ENCODE data around the gene ZBTB48. TPM values are rescaled to one million over a fixed set of nuclear protein-coding genes. Genes with fewer than 3 reads are reported as not detected.
A peak's percentile ranks its signal among the peaks of the same experiment; 100 is the strongest.

Gene ZBTB48
- total and polyA plus RNA-seq, 4 donors, result 8.3 to 18.1 (median 13.1) TPM

DNA sequence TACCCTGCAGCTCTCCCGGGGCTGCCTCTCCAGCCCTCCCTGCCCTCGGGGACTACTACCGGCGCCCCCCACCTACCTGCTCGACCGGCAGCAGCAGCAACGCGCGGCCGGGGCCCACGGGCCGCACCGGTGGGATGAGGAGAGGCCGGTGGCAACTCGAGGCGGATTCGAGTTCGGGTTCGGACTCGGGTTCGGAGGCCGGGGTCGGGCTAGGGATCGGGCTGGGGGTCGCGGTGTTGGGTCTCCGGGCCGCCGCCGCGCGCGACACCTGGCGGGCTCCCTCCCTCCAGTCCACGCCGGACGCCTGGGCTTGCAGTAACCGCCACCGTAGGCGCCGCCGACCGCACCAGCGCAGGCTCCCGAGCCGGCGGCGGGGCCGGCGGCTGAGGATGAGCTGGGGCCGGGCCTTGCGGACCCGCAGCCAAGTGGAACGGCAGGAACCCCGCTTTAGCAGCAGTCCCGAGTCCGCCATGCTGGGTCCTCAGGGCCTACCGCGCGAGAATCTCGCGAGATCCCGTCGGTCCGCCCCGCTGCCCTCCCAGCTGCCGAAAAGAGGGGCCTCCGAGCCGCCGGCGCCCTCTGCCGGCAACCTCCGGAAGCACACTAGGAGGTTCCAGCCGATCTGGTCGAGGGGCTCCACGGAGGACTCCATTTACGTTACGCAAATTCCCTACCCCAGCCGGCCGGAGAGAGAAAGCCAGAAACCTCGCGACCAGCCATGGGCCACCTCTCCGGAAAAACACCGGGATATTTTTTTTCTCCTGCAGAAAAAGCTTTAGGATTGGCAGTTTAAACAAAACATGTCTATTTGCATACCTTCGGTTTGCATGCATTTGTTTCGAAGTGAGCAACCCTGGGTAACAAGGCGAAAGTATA, 25.5 kb upstream of the ZBTB48 start, which contains the start of gene NOL9 (continued):
- peak; percentile 22 to 34 for TF ChIP-seq HNF4A (conservative IDR thresholded peaks at IDR 0.05)
- peak; percentile 81 to 89 for TF ChIP-seq RAD21 (IDR thresholded peaks at IDR 0.05)
- TF ChIP-seq EGR1 (IDR thresholded peaks at IDR 0.05; ENCODE audit: low read depth in 2 of 2), result no peak
- TF ChIP-seq NR2F2 (IDR thresholded peaks at IDR 0.05), result no peak

GRCh38 chr1:6554907-6555778, 24.7 kb upstream of the ZBTB48 start, which contains the start of gene TAS1R1:
Gene TAS1R1, plus strand, starts transcription at chr1:6555307. Its CDS starts 67 bp downstream, at chr1:6555374.
- Histone ChIP-seq H3K36me3 (ENCODE audit: control insufficient read depth in 4 of 4, insufficient read depth in 3 of 4, low read depth in 1 of 4, low read length in 3 of 4) (peaks cover 0 to 3% (median 2%) of the 10 kb centered on the region in 4 donors), H3K27me3 (ENCODE audit: control insufficient read depth in 4 of 4, insufficient read depth in 4 of 4, low read length in 3 of 4) (no peaks in the 10 kb centered on the region), H3K4me3 (ENCODE audit: low read depth in 1 of 3, low read length in 3 of 3) (peak within 1 kb of the TSS; percentile 89 to 97 (median 95)), H3K9ac (ENCODE audit: low read depth in 1 of 2, low read length in 2 of 2) (peak within 1 kb of the TSS; percentile 77 to 88), H3K27ac (ENCODE audit: low read depth in 1 of 2, low read length in 2 of 2) (peak within 1 kb of the TSS; percentile 57 to 64), H3K4me1 (ENCODE audit: control insufficient read depth in 4 of 4, insufficient read depth in 4 of 4, low read length in 3 of 4) (peaks cover 4 to 17% (median 11%) of the 10 kb centered on the region in 4 donors), H3K9me3 (ENCODE audit: control insufficient read depth in 4 of 4, low read length in 3 of 4) (no peaks in the 10 kb centered on the region)
- WGBS, result 83% methylated on average over 19 of the region's 19 CpGs
- TF ChIP-seq MAX (IDR thresholded peaks at IDR 0.05) (no peak), HNF4A (conservative IDR thresholded peaks at IDR 0.05) (no peak), TAF1 (conservative IDR thresholded peaks at IDR 0.05) (no peak), HNF4G (IDR thresholded peaks at IDR 0.05) (no peak), EGR1 (IDR thresholded peaks at IDR 0.05; ENCODE audit: low read depth in 2 of 2) (no peak), GABPA (IDR thresholded peaks at IDR 0.05 in 1 of 2, conservative IDR thresholded peaks at IDR 0.05 in 1 of 2) (no peak), RXRA (IDR thresholded peaks at IDR 0.05) (no peak), YY1 (IDR thresholded peaks at IDR 0.05) (no peak), NR2F2 (IDR thresholded peaks at IDR 0.05) (no peak), RAD21 (IDR thresholded peaks at IDR 0.05) (no peak), FOXA2 (IDR thresholded peaks at IDR 0.05) (no peak), CTCF (IDR thresholded peaks at IDR 0.05; ENCODE audit: low read depth, low read length, missing input control) (no peak), SP1 (IDR thresholded peaks at IDR 0.05) (no peak), ATF3 (IDR thresholded peaks at IDR 0.05) (no peak), REST (IDR thresholded peaks at IDR 0.05) (no peak), JUND (IDR thresholded peaks at IDR 0.05) (no peak)
- TF ChIP-seq, protein P1, sequence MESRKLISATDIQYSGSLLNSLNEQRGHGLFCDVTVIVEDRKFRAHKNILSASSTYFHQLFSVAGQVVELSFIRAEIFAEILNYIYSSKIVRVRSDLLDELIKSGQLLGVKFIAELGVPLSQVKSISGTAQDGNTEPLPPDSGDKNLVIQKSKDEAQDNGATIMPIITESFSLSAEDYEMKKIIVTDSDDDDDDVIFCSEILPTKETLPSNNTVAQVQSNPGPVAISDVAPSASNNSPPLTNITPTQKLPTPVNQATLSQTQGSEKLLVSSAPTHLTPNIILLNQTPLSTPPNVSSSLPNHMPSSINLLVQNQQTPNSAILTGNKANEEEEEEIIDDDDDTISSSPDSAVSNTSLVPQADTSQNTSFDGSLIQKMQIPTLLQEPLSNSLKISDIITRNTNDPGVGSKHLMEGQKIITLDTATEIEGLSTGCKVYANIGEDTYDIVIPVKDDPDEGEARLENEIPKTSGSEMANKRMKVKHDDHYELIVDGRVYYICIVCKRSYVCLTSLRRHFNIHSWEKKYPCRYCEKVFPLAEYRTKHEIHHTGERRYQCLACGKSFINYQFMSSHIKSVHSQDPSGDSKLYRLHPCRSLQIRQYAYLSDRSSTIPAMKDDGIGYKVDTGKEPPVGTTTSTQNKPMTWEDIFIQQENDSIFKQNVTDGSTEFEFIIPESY (IDR thresholded peaks at IDR 0.05), result no peak
- no peak for DNase-seq (ENCODE audit: low spot score)
